Measurements from ENCODE around the gene LRRC73. TPM values are rescaled to one million over a fixed set of nuclear protein-coding genes. Genes with fewer than 3 reads are reported as not detected.
"Not testable (repeated sequence)": the region's sequence is repeated elsewhere in the genome, so short reads cannot be mapped to it uniquely, and the experiment has no call there.

LRRC73 gene
- total RNA-seq, 1 experiment from 2014 or later: 0.32 TPM

- no peak for DNase-seq (ENCODE audit: low read depth)
Observed at GRCh38 chr6:43510827-43511163, 649 bp upstream of the LRRC73 start.

- no peak for DNase-seq (ENCODE audit: low read depth)
Observed at GRCh38 chr6:43509142-43509983, 783 bp downstream of the LRRC73 start.

GRCh38 chr6:43508481-43509141, 1.5 kb downstream of the LRRC73 start:
- no peak for DNase-seq (ENCODE audit: low read depth)

GRCh38 chr6:43506667-43507471, 3.3 kb downstream of the LRRC73 start:
- peak; percentile 80 for DNase-seq (ENCODE audit: low read depth)

- DNase-seq (ENCODE audit: low read depth): no peak
Observed at GRCh38 chr6:43506171-43506570, 4.0 kb downstream of the LRRC73 start.

GRCh38 chr6:43505718-43506117, 4.4 kb downstream of the LRRC73 start:
- DNase-seq (ENCODE audit: low read depth): no peak

- no peak for DNase-seq (ENCODE audit: low read depth)
Observed at GRCh38 chr6:43504756-43505593, 5.2 kb downstream of the LRRC73 start.

- no peak for DNase-seq (ENCODE audit: low read depth)
Observed at GRCh38 chr6:43503443-43503842, 6.7 kb downstream of the LRRC73 start.

GRCh38 chr6:43502666-43503065, 7.5 kb downstream of the LRRC73 start:
- no peak for DNase-seq (ENCODE audit: low read depth)

- DNase-seq (ENCODE audit: low read depth): no peak
Observed at GRCh38 chr6:43500921-43501320, 9.2 kb downstream of the LRRC73 start.

- DNase-seq (ENCODE audit: low read depth): no peak
Observed at GRCh38 chr6:43499028-43499815, 10.9 kb downstream of the LRRC73 start.

GRCh38 chr6:43498291-43498690, 11.9 kb downstream of the LRRC73 start:
- not testable (repeated sequence) for DNase-seq (ENCODE audit: low read depth)

- DNase-seq (ENCODE audit: low read depth): no peak
Observed at GRCh38 chr6:43497689-43498088, 12.5 kb downstream of the LRRC73 start.

- DNase-seq (ENCODE audit: low read depth): no peak
Observed at GRCh38 chr6:43497129-43497396, 13.1 kb downstream of the LRRC73 start.

GRCh38 chr6:43496370-43497128, 13.6 kb downstream of the LRRC73 start:
- peak; percentile 40 for DNase-seq (ENCODE audit: low read depth)

- DNase-seq (ENCODE audit: low read depth): peak; percentile 57
Observed at GRCh38 chr6:43495409-43495941, 14.7 kb downstream of the LRRC73 start.

GRCh38 chr6:43494766-43495165, 15.4 kb downstream of the LRRC73 start:
- no peak for DNase-seq (ENCODE audit: low read depth)

- no peak for DNase-seq (ENCODE audit: low read depth)
Observed at GRCh38 chr6:43494321-43494720, 15.8 kb downstream of the LRRC73 start.

GRCh38 chr6:43493833-43494232, 16.3 kb downstream of the LRRC73 start:
- DNase-seq (ENCODE audit: low read depth): no peak

- no peak for DNase-seq (ENCODE audit: low read depth)
Observed at GRCh38 chr6:43493230-43493629, 16.9 kb downstream of the LRRC73 start.

Measured in M059J (cell line).